ENCODE measurements around the gene ACAA1.

DNA sequence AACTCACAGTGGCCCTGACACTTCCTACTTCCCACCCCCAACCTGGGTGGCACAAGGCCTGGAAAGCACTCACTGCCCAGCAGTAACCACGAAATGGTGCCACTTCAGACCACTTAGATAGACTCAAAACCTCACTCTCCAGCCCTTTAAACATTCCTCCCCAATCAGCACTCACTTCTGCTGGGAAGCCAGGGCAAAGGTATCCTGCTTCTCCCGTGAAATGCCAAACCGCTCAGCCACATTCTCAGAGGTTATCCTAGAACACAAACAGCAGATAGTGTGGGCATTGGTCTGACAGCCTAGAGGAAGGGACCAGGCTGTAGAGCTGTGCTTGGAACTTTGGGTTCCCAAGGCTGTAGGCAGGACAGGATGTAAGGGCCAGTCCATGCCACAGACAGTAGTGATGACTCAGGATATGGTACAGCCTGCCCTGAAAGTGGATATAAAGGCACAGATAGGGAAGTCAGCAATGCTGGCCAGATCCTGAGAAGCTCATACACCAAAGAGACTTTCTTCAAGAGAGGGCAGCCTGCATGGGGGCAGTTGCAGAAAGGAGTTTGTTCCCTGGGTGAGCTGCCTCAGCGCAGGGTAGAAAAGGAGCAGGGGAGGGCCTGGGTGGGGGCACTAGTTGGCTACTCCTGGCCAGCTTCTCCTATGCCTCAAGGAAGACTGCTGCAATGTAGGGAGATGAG lies 9.2 kb downstream of the ACAA1 start:
- TF ChIP-seq, protein P1, sequence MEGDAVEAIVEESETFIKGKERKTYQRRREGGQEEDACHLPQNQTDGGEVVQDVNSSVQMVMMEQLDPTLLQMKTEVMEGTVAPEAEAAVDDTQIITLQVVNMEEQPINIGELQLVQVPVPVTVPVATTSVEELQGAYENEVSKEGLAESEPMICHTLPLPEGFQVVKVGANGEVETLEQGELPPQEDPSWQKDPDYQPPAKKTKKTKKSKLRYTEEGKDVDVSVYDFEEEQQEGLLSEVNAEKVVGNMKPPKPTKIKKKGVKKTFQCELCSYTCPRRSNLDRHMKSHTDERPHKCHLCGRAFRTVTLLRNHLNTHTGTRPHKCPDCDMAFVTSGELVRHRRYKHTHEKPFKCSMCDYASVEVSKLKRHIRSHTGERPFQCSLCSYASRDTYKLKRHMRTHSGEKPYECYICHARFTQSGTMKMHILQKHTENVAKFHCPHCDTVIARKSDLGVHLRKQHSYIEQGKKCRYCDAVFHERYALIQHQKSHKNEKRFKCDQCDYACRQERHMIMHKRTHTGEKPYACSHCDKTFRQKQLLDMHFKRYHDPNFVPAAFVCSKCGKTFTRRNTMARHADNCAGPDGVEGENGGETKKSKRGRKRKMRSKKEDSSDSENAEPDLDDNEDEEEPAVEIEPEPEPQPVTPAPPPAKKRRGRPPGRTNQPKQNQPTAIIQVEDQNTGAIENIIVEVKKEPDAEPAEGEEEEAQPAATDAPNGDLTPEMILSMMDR (conservative IDR thresholded peaks at IDR 0.05; ENCODE audit: low read length), result no peak
- no peak for TF ChIP-seq EZH2phosphoT487 (IDR thresholded peaks at IDR 0.05; ENCODE audit: borderline replicate concordance, low read depth, low read length)

All from OCI-LY7 (cell line).